ENCODE measurements around the gene TLE3. TPM values are rescaled to one million over a fixed set of nuclear protein-coding genes. Genes with fewer than 3 reads are reported as not detected.

Gene TLE3
- total RNA-seq, 1 donor from 2014 or later = 90.1 TPM

GRCh38 chr15:70090436-70091296, 7.1 kb downstream of the TLE3 start:
- DNase-seq (ENCODE audit: low spot score) (no peak), ATAC-seq (no peak)
- intact Hi-C loops (cut with DNase I) = loop anchor here (10.0 kb wide), 1 partner anchor 606 kb away; no protein-coding TSS in a partner anchor

- DNase-seq (ENCODE audit: low spot score) (no peak), ATAC-seq (no peak)
- intact Hi-C loops (cut with DNase I) = no loop called here
Observed at GRCh38 chr15:70089692-70089971, 8.1 kb downstream of the TLE3 start.

DNA sequence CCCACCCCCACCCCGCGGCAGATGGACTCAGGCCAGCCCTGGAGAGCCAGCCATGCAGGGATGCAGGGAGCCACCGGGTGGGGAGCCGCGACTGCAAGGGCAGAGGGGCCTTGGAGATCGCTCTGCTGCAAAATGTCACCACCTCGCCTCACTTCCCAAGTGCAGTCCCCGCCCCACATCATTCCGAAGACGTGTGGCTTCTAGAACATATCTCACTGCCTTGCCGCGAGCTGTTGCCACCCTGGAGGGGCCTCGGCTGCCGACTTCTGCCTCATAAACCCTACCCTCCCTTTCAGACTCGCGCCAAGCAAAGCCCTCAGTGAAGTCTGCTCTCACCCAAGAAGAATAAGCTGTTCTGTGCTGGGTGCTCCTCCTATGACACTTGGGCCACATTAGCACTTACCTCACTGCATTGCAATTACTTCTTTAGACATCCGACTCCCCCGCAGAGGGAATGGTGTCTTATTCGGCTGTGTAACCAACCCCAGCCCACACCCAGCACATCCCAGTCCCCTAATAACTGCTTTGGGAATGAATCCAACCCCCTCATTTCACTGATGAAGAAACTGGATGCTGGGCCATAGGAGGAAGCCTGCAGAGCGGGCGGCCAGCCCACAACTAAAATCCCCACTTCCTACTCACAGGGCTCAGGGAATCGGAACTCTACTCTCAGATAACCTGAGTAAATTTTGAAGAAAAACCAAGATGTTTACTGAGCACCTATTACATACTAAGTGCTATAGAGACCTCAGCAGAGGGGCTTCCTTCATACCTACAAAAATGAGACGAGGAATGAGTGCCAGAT, 8.6 kb downstream of the TLE3 start:
- DNase-seq (ENCODE audit: low spot score) (no peak), ATAC-seq (peak; percentile 68)
- intact Hi-C loops (cut with DNase I) = no loop called here

- intact Hi-C loops (cut with DNase I) = no loop called here
Observed at GRCh38 chr15:70088455-70088854, 9.3 kb downstream of the TLE3 start.

DNA sequence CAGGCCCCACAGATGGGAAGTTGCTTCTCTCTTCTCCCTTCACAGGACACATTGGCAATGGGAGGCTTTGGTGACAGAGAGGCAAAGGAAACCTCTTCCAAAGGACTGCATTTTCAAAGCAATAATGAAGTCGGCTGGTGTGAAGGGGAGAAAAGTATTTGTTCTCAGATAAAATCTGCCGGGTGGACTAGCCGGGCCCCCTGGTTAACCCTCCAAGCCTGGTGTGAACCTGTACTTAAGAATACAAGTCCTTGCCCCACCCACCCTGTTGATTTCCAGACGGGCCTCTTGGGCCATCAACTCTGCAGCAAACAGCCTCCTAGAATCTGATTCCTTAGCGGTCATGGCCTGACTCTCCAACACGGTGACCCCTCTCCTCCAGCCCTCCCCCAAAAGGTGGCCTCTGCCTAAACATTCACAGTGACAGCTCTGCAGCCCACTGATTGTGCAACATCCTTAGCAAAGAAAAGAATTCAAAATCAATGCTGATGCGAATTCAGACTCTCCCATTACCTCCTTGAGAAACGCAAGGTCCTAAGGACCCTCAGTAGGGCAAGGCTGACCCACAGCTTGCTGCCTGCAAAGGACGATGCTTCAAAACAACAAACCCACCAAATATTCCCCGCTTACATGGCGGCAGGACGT, 9.9 kb downstream of the TLE3 start:
- DNase-seq (ENCODE audit: low spot score) = no peak
- no peak for ATAC-seq
- intact Hi-C loops (cut with DNase I) = no loop called here

More at GRCh38 chr15:70088455-70088854, 9.3 kb downstream of the TLE3 start:
- ATAC-seq (no peak), DNase-seq (ENCODE audit: low spot score) (no peak)

DNA sequence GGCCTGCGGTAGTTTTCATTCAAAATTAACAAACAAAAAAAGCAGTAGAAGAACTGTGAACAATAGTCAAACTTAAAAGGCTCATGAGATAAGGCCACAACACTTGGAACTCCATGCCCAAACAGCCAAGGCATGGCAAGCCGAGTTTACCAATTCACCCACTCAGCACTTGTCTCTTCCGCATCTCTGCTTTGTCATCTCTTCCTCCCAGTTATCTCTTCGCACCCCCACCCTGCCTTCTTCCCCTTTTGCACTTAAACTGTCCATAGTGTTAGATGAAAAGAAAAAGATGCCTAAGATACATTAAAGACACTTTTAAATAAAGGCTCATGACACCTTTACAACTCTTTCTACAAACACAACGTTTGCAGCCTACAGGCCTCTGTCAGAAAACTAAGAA, 11.1 kb downstream of the TLE3 start:
- intact Hi-C loops (cut with DNase I) = no loop called here
- DNase-seq (ENCODE audit: low spot score) (no peak), ATAC-seq (no peak)

DNA sequence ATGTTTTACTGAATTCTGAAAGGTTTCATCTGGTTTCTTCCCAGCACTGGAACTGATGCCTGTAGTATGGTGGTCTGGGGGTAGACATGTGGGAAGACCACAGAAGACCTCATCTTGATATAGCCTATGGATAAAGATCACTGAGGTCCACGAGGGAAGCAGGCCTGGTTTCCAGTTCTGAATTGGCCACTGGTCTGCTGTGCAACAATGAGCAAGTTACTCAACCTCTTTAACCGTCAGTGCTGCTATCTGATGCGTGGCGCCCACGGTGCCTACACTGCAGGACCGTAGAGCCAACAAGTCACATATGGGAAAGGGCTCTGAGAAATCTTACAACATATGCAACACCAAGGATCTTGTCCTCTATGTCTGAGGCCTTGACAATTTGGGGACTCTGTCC, 13.3 kb downstream of the TLE3 start:
- ATAC-seq (no peak), DNase-seq (ENCODE audit: low spot score) (no peak)
- intact Hi-C loops (cut with DNase I) = no loop called here

GRCh38 chr15:70083946-70084345, 13.8 kb downstream of the TLE3 start:
- ATAC-seq = no peak
- no peak for DNase-seq (ENCODE audit: low spot score)
- intact Hi-C loops (cut with DNase I) = no loop called here

GRCh38 chr15:70083418-70083817, 14.3 kb downstream of the TLE3 start:
- intact Hi-C loops (cut with DNase I) = no loop called here
- DNase-seq (ENCODE audit: low spot score) (no peak), ATAC-seq (no peak)

GRCh38 chr15:70082281-70082900, 15.3 kb downstream of the TLE3 start:
- ATAC-seq (no peak), DNase-seq (ENCODE audit: low spot score) (no peak)
- intact Hi-C loops (cut with DNase I) = no loop called here

GRCh38 chr15:70081612-70082011, 16.1 kb downstream of the TLE3 start:
- ATAC-seq = no peak
- intact Hi-C loops (cut with DNase I) = no loop called here
- no peak for DNase-seq (ENCODE audit: low spot score)

DNA sequence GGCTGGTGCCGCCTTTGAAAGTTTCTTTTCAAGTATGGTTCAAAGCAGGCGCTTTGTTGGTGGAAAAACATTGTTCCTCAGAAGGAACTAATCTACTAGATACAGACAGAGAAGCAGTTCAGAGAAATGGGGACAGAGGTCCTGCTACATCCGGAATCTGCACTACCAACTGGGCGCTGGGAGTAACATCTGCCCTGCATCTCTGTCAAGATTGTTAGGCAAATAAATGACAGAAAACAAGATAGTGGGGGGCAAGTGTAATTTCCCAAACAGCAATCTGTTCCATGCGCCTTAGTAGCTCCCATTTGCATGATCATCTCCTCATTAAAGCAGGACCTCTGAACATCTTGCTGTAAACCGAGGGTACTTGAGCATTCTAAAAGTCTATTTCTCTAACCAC, 17.4 kb downstream of the TLE3 start:
- ATAC-seq (no peak), DNase-seq (ENCODE audit: low spot score) (no peak)
- intact Hi-C loops (cut with DNase I) = no loop called here

DNA sequence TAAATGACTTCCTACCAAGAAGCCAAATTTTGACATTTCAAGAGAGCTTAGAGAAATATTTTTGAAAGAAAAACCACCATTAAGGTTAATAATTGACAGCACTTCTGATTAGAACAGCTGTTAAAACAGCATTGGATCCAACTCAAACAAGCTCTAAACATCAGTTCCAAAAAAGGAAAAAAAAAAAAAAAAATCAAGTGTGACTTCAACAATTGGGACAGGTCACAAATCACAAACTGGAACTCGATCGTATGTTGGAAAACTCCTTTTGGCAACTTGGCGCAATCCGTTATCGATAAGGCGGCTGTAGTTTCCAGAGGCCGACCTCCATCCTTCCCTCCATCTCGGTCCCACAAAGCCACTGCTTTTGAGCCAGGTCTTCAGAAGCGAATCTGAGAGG, 17.8 kb downstream of the TLE3 start:
- DNase-seq (ENCODE audit: low spot score) = no peak
- ATAC-seq = no peak
- intact Hi-C loops (cut with DNase I) = no loop called here

DNA sequence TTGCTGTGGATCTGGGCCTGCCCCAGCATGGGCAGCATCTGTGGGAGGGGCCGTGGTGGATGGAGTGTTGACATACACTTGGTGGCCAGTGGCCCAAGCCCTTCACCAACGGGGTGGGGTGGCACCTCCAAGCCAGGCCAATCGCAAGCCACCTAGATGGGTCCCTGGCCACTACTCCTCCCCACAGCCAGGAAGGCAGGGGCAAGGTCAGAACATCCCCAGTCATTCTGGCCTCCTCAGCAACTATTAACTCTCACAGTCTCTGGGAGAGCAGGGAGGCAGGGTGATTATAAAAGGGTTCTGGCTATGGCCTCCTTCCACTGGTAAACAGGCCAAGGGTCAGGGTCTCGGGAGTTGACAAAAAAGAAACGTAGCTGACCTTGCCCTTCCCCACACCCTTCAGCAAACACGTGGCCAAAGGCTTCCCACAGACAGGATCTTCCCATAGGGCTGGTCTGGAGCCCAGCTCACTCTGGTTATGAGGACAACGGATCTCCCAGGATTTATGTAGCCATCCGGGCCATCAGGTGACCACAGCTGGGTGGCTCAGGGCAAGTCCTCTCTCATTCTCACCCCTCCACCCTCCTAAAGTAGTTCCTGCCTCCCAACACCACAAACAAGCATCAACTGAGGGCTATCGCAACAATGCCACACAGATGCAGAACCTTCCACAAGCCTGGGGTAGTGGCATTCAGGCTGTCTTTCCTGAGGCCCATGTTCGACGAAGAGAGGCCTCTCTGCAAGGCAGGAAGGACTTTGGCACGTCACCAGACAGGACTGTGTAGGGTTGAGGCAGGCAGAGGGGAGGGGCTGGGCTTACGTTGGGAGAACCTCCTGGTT, 18.9 kb downstream of the TLE3 start:
- DNase-seq (ENCODE audit: low spot score) = no peak
- peak; percentile 23 for ATAC-seq
- intact Hi-C loops (cut with DNase I) = no loop called here

DNA sequence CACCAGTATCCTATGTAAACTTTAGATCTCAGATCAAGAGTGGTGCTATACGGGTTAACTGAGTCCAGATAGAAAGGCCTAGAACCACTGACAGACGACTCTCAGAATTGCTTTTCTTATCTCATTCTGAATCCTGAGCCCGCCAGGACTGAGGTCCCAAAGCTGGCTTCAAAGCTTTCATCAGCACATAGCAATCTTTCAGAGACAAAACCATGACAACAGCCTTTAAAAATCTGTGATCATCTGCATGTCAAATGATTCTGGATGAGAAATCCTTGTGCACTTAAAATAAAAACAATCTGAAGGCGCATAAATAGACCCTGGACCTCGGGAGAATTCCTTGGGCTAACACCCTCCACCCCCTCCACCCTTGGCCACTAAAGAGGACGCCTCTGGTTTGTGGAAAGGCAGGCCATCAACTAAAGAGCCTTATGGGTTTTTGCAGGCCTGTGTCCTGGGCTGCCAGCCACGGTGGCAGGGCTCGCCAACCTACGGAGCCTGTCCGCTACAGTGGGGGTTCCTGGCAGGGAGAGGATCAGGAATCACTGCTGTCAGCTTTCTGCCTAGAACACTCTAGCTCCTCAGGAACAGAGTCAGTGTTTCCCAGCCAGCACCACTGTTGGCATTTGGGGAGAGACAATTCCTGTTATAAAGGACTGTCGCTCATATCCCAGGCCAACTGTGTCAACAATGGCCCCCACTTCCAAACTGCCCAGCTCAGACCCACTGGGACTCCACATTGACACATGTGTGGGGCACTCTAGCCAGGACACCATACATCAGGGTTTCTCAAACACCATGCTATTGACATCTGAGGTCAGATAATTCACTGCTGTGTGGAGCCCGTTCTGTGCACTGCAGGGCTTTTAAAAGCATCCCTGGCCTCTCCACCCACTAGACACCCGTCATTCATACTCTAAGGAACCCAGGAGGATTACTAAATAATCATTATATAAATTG, 20.2 kb downstream of the TLE3 start:
- peak; percentile 53 for ATAC-seq
- intact Hi-C loops (cut with DNase I) = no loop called here
- DNase-seq (ENCODE audit: low spot score) = no peak

- DNase-seq (ENCODE audit: low spot score) (no peak), ATAC-seq (no peak)
- intact Hi-C loops (cut with DNase I) = no loop called here
Observed at GRCh38 chr15:70074380-70074779, 23.3 kb downstream of the TLE3 start.

DNA sequence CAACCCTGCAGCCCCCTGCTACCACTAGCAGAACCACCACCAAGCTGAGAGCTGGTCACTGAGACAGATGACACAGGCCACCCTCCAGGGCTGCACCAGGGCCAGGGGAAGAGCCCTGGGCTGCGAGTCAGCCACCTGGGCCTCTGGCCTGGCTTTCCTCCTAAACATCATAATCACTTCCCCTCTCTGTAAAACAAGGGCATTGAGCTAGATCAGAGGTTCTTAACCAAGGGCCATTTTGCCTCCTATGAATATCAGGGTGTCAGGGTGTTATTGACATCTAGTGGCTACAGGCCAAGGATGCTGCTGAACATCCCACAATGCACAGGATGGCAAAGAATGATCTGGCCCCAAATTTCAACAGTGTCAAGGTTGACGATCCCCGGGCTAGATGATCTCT, 25.2 kb downstream of the TLE3 start:
- no peak for ATAC-seq
- intact Hi-C loops (cut with DNase I) = no loop called here
- DNase-seq (ENCODE audit: low spot score) = no peak

GRCh38 chr15:70071799-70072198, 25.9 kb downstream of the TLE3 start:
- intact Hi-C loops (cut with DNase I) = no loop called here
- no peak for ATAC-seq
- DNase-seq (ENCODE audit: low spot score) = no peak

All from sciatic nerve (tissue), 2 donors.